ENCODE measurements around the gene CFD.

CFD gene

GRCh38 chr19:906480-906879, 47.0 kb downstream of the CFD start:
- DNase-seq (ENCODE audit: low read depth in 2 of 2) = no peak

GRCh38 chr19:907183-907853, 47.9 kb downstream of the CFD start:
- no peak for DNase-seq (ENCODE audit: low read depth in 2 of 2)

- DNase-seq (ENCODE audit: low read depth in 2 of 2) = no peak
Measured at GRCh38 chr19:911197-912033, 52.0 kb downstream of the CFD start.

- no peak for DNase-seq (ENCODE audit: low read depth in 2 of 2)
Measured at GRCh38 chr19:912181-913079, 53.0 kb downstream of the CFD start.
